Endodermal cell (in vitro differentiated cells): ENCODE results near the gene SULT1A1. TPM values are rescaled to one million over a fixed set of nuclear protein-coding genes. Genes with fewer than 3 reads are reported as not detected.

Source experiments
- DNase-seq: peaks from one replicate; pipeline ENCODE4 v3.0.0-alpha.2; 2017
- H3K27ac ChIP-seq: 2 replicates; pipeline ENCODE4 v1.5.1; 2013; ENCODE audit warnings: mild to moderate bottlenecking, low read depth, low read length, moderate library complexity
- H3K27me3 ChIP-seq: 2 replicates; pipeline ENCODE4 v1.6.1; 2013; ENCODE audit warnings: mild to moderate bottlenecking, low read length, moderate library complexity; ENCODE audit not compliant: insufficient read depth, control insufficient read depth, poor library complexity, severe bottlenecking
- H3K36me3 ChIP-seq: 2 replicates; pipeline ENCODE4 v1.7.0; 2013; ENCODE audit warnings: mild to moderate bottlenecking, low read length, moderate library complexity; ENCODE audit not compliant: control insufficient read depth, insufficient read depth
- H3K4me1 ChIP-seq: one replicate; pipeline ENCODE4 v1.7.0; 2013; ENCODE audit warnings: low read length; ENCODE audit not compliant: control insufficient read depth, insufficient read depth
- H3K4me3 ChIP-seq: 2 replicates; pipeline ENCODE4 v1.5.1; 2013; ENCODE audit warnings: mild to moderate bottlenecking, low read length, moderate library complexity
- H3K9ac ChIP-seq: 2 replicates; pipeline ENCODE4 v1.6.1; 2013; ENCODE audit warnings: mild to moderate bottlenecking, low read length, moderate library complexity; ENCODE audit not compliant: poor library complexity, severe bottlenecking; ENCODE audit errors: extremely low read depth
- H3K9me3 ChIP-seq: 2 replicates; pipeline ENCODE4 v1.6.1; 2013; ENCODE audit warnings: mild to moderate bottlenecking, low read length, moderate library complexity; ENCODE audit not compliant: control insufficient read depth
- H3K27ac Mint-ChIP-seq: 2 replicates; pipeline ENCODE4 v1.8.0; 2020; ENCODE audit warnings: mixed read lengths
- H3K27me3 Mint-ChIP-seq: 2 replicates; pipeline ENCODE4 v1.8.0; 2021; ENCODE audit warnings: mild to moderate bottlenecking, mixed read lengths; ENCODE audit not compliant: insufficient read depth
- H3K36me3 Mint-ChIP-seq: 2 replicates; pipeline ENCODE4 v1.8.0; 2020; ENCODE audit warnings: low read depth, mixed read lengths
- H3K4me1 Mint-ChIP-seq: 2 replicates; pipeline ENCODE4 v1.8.0; 2020; ENCODE audit warnings: mixed read lengths
- H3K4me3 Mint-ChIP-seq: 2 replicates; pipeline ENCODE4 v1.8.0; 2020; ENCODE audit warnings: mild to moderate bottlenecking, moderate library complexity, mixed read lengths
- H3K9me3 Mint-ChIP-seq: 2 replicates; pipeline ENCODE4 v1.8.0; 2020; ENCODE audit warnings: mild to moderate bottlenecking, mixed read lengths
- WGBS, 2 experiments: methylation state at CpG; one replicate each; pipeline versions ENCODE4 v1.1.5 to v1.1.7; 2013; ENCODE audit warnings: missing lambda C conversion rate in 2 of 2, mixed read lengths in 1 of 2; ENCODE audit not compliant: insufficient coverage in 1 of 2, insufficient read length in 1 of 2; 5-methylcytosine and 5-hydroxymethylcytosine counted together
- total RNA-seq, 2 donors: library from RNA; stranded (reverse); fragmentation: NEBNext Ultra II Directional in 1 of 2; extraction: Animal tissue kit (Norgen Biotek cat#: 25700) in 1 of 2; gene quantifications; 2 replicates in 1 of 2; 3 replicates in 1 of 2; pipeline ENCODE4 v1.2.1, GENCODE V29; 2021
- TF ChIP-seq, protein P1 (sequence below): fragments of 200-600 bp; sonication (generic); conservative IDR thresholded peaks from 2 replicates; pipeline ENCODE4 v1.5.0; 2021; ENCODE audit warnings: antibody characterized with exemption, mild to moderate bottlenecking

Gene SULT1A1
- total RNA-seq, 2 donors from 2014 or later = 4.3 to 7.2 TPM

- H3K27ac Mint-ChIP-seq = peak overlapping the region; percentile 26
These were observed 19.2 kb downstream of the SULT1A1 start for GRCh38 chr16:28590384-28591340.

GRCh38 chr16:28589930-28590329 is 19.9 kb downstream of the SULT1A1 start:
- no peak overlapping the region for H3K27ac ChIP-seq
- WGBS, 2 experiments = 94 to 100% methylated on average over 4 to 13 of the region's 13 CpGs
- H3K9ac ChIP-seq = no peak overlapping the region
- H3K27me3 ChIP-seq = no peaks in the 10 kb centered on the region
- H3K4me3 Mint-ChIP-seq = no peak overlapping the region
- peaks cover 9% of the 10 kb centered on the region for H3K36me3 ChIP-seq
- H3K4me1 Mint-ChIP-seq = no peaks in the 10 kb centered on the region
- peaks cover 45% of the 10 kb centered on the region for H3K36me3 Mint-ChIP-seq
- H3K9me3 Mint-ChIP-seq = no peaks in the 10 kb centered on the region
- no peaks in the 10 kb centered on the region for H3K4me1 ChIP-seq
- H3K27ac Mint-ChIP-seq = no peak overlapping the region
- no peaks in the 10 kb centered on the region for H3K27me3 Mint-ChIP-seq
- H3K9me3 ChIP-seq = no peaks in the 10 kb centered on the region
- TF ChIP-seq, protein P1, sequence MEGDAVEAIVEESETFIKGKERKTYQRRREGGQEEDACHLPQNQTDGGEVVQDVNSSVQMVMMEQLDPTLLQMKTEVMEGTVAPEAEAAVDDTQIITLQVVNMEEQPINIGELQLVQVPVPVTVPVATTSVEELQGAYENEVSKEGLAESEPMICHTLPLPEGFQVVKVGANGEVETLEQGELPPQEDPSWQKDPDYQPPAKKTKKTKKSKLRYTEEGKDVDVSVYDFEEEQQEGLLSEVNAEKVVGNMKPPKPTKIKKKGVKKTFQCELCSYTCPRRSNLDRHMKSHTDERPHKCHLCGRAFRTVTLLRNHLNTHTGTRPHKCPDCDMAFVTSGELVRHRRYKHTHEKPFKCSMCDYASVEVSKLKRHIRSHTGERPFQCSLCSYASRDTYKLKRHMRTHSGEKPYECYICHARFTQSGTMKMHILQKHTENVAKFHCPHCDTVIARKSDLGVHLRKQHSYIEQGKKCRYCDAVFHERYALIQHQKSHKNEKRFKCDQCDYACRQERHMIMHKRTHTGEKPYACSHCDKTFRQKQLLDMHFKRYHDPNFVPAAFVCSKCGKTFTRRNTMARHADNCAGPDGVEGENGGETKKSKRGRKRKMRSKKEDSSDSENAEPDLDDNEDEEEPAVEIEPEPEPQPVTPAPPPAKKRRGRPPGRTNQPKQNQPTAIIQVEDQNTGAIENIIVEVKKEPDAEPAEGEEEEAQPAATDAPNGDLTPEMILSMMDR = no peak
- no peak for DNase-seq
- H3K4me3 ChIP-seq = no peak overlapping the region

More at GRCh38 chr16:28590384-28591340, 19.2 kb downstream of the SULT1A1 start:
- TF ChIP-seq, protein P1 = no peak
- Mint-ChIP-seq H3K27me3 (no peaks in the 10 kb centered on the region), H3K9me3 (no peaks in the 10 kb centered on the region), H3K4me1 (no peaks in the 10 kb centered on the region), H3K36me3 (peaks cover 38% of the 10 kb centered on the region), H3K4me3 (no peak overlapping the region)
- DNase-seq = no peak
- 94 to 95% methylated on average over 11 to 22 of the region's 22 CpGs for WGBS, 2 experiments
- Histone ChIP-seq H3K36me3 (peaks cover 7% of the 10 kb centered on the region), H3K27ac (no peak overlapping the region), H3K4me3 (no peak overlapping the region), H3K27me3 (no peaks in the 10 kb centered on the region), H3K9me3 (no peaks in the 10 kb centered on the region), H3K9ac (no peak overlapping the region), H3K4me1 (no peaks in the 10 kb centered on the region)

GRCh38 chr16:28589069-28589468 is 20.8 kb downstream of the SULT1A1 start:
- no peak overlapping the region for H3K27ac ChIP-seq
- Mint-ChIP-seq H3K4me3 (no peak overlapping the region), H3K4me1 (no peaks in the 10 kb centered on the region), H3K9me3 (no peaks in the 10 kb centered on the region), H3K27me3 (no peaks in the 10 kb centered on the region), H3K27ac (no peak overlapping the region), H3K36me3 (peaks cover 49% of the 10 kb centered on the region)
- no peaks in the 10 kb centered on the region for H3K9me3 ChIP-seq
- WGBS, 2 experiments = 84 to 95% methylated on average over 4 to 8 of the region's 8 CpGs
- no peaks in the 10 kb centered on the region for H3K4me1 ChIP-seq
- no peaks in the 10 kb centered on the region for H3K27me3 ChIP-seq
- TF ChIP-seq, protein P1 = no peak
- H3K4me3 ChIP-seq = no peak overlapping the region
- H3K9ac ChIP-seq = no peak overlapping the region
- H3K36me3 ChIP-seq = peaks cover 11% of the 10 kb centered on the region
- no peak for DNase-seq
